GM21447 (cell line): ENCODE results near the gene IL17RA.

Experiments used
- ATAC-seq: cut with Tn5 transposase; IDR thresholded peaks from one replicate; pipeline ENCODE4 v1.9.1; 2021; ENCODE audit not compliant: unreplicated experiment

IL17RA gene

GRCh38 chr22:17084554-17085276 is at the start of gene IL17RA:
Gene IL17RA (plus strand): TSS chr22:17085000. CDS start chr22:17085092, 92 bp downstream.
- peak; percentile 86 for ATAC-seq

- ATAC-seq = no peak
Measured at GRCh38 chr22:17035246-17035645, 49.6 kb upstream of the IL17RA start.

- ATAC-seq = peak; percentile 30
Measured at GRCh38 chr22:17035976-17036841, 48.6 kb upstream of the IL17RA start.

GRCh38 chr22:17036842-17037711 is 47.7 kb upstream of the IL17RA start:
- peak; percentile 75 for ATAC-seq

GRCh38 chr22:17043521-17043920 is 41.3 kb upstream of the IL17RA start:
- no peak for ATAC-seq

- ATAC-seq = no peak
Measured at GRCh38 chr22:17046566-17047348, 38.0 kb upstream of the IL17RA start.

- ATAC-seq = no peak
Measured at GRCh38 chr22:17047656-17048055, 37.1 kb upstream of the IL17RA start.

GRCh38 chr22:17056058-17056457 is 28.7 kb upstream of the IL17RA start:
- no peak for ATAC-seq

GRCh38 chr22:17056807-17057206 is 28.0 kb upstream of the IL17RA start:
- no peak for ATAC-seq

GRCh38 chr22:17057959-17058814 is 26.6 kb upstream of the IL17RA start:
- ATAC-seq = no peak

GRCh38 chr22:17060126-17060525 is 24.7 kb upstream of the IL17RA start:
- ATAC-seq = no peak

GRCh38 chr22:17063411-17064106 is 21.2 kb upstream of the IL17RA start:
- no peak for ATAC-seq

- ATAC-seq = no peak
Measured at GRCh38 chr22:17064498-17065100, 20.2 kb upstream of the IL17RA start.

GRCh38 chr22:17065433-17065832 is 19.4 kb upstream of the IL17RA start:
- no peak for ATAC-seq

GRCh38 chr22:17072877-17073276 is 11.9 kb upstream of the IL17RA start:
- no peak for ATAC-seq

- ATAC-seq = no peak
Measured at GRCh38 chr22:17074648-17075002, 10.2 kb upstream of the IL17RA start.

GRCh38 chr22:17077255-17077654 is 7.5 kb upstream of the IL17RA start:
- ATAC-seq = no peak

- no peak for ATAC-seq
Measured at GRCh38 chr22:17079572-17079971, 5.2 kb upstream of the IL17RA start.

- ATAC-seq = no peak
Measured at GRCh38 chr22:17083255-17083654, 1.5 kb upstream of the IL17RA start.
